Skin of body (tissue), 2 donors: ENCODE results near the gene GRB10. TPM values are rescaled to one million over a fixed set of nuclear protein-coding genes. Genes with fewer than 3 reads are reported as not detected.

Source experiments
- DNase-seq: peaks from one replicate; lab custom pipeline; 2025; lab: John Stamatoyannopoulos, UW
- total RNA-seq: library from RNA; depleted of rRNA; stranded (reverse); fragments of >200 nt; gene quantifications from one replicate; pipeline ENCODE4 v1.2.3, GENCODE V29; 2014

The GRB10 gene
- total RNA-seq, 1 donor from 2014 or later: 26.9 TPM

DNA sequence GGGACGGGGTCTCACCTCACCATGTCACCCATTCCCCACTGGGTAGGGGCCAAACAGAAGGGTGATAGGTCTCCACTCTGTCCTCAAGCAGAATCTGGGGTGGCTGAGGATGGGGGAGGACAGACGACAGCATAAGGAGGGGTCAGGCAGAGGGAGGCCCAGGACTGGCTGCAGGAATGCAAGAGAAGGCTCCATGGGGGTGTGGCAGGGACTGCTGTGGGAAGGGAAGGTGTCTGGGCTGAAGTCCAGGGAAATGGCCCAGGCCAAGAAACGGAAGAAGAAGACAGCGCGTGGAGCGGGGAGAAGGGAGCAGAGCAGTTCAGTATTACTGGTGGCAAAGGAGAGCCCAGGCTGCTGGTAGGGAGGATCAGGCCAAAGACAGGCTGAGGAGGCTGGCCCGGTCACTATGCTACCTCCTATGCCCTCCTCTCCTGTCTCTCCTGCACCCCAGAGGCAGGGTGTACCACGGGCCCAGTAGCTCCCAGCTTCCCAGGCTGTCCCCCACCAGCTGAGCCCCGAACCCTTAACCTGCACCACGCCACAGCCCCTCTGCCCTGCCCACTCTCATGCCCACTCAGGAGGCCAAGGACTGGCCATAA lies 60.9 kb downstream of the GRB10 start:
- DNase-seq: no peak

DNA sequence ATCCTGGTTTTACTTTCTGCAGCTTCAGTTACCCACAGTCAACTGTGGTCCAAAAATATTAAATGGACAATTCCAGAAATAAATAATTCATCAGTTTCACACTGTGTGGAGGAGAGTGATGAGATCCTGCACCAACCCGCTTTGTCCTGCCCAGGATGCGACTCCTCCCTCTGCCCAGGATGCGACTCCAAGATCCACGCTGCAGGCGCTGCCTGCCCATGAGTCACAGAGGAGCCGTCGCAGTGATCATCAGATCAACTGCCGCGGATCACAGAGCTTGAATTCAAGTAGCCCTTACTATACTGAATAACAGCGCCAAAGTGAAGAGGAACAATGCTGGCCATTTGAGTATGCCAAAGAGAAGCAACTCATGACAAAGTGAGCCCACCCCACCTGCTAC lies 61.5 kb downstream of the GRB10 start:
- DNase-seq: no peak

DNA sequence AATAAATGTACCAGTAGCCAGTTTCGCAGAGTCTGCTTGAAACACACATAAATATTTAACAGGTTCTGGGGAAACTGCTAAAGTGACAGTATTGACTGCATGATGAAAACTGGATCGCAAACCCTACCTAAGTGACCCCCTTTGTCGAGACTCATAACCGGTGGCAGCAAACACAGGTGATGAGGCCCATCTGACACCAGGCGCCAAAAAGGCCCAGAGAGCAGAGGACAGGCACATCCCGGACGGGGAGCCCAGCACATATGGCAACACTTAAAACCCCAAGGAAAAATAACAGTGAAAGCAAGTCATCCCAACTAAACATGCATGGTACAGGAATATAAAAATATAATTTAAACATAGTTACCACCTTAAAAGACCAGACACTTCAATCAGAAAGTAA lies 62.4 kb downstream of the GRB10 start:
- no peak for DNase-seq

DNA sequence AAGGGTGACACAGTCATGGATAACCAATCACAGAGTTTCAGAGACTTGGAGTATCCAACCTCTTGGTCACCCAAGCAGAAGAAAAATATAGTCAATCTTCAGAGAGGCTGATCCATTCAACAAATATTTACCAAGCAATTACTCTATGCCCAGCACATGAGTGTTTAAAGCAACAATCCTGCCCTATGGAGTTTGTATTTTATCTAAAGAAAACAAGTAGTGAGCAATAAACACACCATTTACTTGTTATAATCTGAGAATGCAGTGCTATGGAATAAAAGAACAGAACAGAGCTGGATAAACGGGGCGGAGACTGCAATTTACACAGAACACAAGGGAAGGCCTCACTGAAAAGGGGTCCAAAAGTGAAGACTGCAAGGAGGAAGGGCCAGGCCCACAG lies 63.8 kb downstream of the GRB10 start:
- DNase-seq: no peak

DNA sequence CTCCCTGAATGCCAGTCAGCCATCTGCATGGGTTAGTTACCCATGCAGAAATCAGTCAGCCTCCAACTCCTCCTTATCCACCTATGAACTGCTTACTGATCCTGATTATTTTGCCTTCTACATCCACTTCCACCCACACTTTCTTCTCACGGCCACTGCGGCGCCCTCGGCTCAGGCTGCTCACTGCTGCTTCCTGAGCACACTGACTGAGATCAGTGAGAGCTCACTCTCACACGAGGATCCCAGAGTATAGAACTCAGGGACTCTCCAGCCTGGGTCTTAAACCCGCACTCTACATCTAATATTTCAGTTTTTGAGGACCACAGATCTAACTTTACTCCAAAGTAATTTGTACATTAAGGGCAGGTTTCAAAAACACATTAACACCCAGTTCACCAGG lies 64.4 kb downstream of the GRB10 start:
- no peak for DNase-seq

DNA sequence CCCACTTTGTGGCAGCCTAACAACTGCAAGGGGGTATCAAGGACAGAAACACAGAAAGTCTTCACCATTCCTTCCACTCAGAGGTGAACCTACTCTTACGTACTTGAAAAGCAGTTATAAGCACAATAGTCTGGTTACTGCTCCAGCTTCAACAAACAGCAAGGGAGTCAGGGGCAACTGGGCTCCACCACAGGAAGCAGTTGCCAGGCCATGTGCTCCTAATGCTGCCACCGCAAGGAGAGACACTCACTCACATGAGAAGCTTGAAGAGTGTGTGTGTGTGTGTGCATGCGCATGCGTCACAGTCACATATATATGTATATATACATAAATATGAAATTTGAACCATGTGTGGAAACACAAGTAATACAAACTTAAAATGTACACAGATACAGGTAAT lies 65.5 kb downstream of the GRB10 start:
- DNase-seq: no peak

DNA sequence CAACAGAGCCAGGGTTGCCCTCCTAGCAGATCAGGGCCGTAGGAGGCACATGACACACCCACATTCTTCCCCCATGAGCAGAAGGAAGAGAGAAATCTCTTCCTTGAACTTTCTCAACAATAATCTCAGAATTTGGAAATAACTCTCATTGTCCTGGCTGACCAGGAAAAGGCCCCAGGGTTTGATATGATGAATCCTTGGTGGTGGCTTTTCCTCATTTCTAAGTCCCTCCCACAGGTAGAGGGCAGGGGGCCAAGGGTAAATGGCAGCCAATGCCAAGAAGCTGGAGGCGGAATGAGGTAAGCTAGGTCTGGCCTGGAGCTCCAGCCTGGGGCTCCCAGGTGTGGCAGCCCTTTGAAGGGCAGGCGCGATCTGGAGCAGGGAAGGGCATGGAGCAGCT lies 67.8 kb downstream of the GRB10 start:
- DNase-seq: no peak

DNA sequence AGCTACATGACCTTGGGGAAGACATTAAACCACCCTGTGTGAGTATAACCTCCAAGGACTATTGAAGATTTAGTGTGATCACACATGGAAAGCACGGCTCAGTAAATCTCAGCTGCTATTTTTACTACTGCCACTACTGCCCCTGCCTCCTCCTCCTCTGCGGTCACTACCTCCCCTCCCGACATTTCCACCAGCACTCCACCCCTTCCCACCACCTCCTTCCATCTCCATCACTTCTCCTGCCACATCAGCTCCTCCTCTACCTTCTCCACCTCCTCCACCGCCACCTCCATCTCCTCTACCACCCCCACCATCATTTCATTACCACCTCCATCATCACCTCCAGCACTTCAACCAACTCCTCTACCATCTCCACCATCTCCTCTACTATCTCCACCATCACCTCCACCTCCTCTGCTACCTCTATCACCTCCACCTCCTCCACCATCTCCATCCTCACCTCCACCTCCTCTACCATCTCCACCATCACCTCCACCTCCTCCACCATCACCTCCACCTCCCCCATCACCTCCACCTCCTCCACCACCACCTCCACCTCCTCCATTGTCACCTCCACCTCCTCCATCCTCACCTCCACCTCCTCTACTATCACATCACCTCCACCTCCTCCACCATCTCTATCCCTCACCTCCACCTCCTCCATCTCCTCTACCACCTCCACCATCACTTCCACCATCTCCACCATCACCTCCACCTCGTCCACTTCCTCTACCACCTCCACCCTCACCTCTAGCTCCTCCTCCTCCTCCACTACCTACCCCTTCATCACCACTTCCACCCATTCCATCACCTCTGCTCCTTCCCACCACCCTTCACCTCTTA lies 69.4 kb downstream of the GRB10 start:
- no peak for DNase-seq

DNA sequence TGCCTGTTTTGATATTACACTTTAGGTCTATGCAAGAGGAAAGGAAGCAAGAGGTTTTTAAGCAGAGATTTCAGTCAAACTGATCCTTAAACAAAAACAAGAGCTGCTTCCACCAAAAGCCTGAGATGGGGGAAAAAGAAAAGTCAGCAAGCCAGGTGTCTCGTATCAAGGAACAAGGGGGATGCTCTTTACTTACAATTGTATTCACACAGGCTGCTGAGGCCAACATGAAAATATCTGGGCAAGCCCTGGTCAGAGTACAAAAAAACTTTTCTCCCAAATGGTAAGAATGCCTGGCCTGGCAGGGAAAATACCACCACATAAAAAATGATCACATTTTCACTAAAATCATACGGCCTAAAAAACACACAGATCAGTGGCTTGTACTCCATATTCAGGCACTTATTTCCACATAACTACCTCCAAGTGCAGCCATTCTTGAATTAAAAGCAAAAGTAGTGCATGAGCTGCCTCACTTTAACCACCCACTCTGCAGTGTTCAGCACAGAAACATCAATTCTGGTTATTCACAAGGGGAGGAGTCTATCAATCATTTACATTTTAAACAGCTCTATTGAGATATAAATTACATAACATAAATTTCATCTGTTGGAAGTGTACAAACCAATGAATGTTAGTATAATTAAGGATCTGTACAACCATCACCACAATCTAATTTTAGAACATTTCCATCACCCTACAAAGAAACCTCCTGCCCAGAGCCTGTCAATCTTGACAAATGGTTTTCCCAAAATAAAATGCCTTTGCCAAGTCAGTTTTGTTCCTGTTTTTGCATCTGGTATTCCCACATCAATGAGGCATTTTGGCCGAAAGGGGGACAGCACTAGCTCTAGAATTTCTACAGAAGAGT lies 70.2 kb downstream of the GRB10 start:
- DNase-seq: no peak

DNA sequence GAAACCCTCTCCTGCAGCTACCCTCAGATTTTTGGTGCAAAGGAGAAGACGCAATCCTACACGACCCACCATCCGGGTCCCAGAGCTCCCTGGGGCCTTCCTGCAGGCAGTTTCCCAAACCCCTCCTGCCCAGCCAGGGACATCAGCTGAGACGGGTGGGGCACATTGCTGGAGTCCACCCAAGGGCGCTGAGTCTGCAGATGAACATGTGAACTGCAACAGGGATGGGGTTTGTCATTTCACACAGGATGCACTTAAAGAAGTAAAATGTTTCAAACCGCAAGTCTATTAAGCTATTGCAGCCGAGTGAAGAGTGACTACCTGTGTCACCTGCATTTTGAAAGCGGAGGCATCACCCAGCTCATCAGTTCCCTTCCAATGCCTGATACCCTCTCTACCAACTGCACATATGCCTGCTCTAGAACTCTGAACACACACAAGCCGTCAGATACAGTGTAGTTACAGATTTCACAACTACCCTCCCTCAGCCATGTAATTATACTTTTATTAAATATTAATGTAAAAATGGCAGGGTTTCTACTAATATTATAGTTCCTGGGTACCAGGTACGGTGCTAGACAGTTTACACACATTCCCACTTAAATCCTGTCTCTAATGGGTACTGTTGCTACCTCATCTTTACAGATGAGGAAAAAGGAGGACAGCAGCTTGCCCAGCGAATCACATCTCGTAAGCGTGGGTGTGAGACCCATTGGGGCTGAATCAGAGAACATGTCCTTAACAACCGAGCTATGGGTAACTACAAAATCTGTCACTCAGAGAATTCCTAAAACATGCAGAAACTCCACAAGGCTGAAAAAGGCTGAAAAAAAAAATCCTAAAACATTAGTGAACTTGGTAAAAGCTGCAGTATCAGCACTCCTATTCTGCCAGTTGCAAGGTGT lies 71.2 kb downstream of the GRB10 start:
- DNase-seq: no peak

DNA sequence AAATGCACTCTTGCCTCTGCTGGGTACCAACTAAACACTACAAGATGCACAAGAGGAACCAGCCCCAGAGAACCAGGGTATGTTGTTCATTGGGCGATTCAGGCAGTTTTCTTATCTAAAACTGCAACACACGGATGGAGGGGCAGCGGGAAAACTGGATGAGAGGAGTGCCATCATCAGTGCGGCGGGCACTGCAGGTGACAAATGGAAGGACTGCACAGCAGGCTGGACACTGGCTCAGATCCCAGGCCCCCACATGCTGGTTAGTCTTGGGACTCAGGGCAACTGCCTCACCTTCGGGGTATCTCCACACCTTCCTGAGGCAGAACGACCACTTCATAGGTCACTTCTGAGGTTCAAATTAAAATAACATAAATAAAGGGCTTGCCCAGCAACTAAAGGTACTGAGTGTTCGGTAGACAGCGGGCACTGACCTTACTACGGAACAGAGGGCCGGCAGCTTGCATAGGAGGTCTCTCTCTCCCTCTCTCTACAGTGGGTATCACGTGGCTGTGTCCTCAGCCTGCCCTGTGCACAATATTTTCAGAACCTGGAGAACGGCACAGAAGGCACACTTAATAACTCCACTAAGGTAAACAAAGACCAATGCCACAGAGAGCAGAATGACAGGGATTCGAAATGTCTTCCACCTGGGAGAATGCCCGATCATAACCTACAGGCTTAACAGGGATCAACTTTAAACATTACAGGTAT lies 72.1 kb downstream of the GRB10 start:
- DNase-seq: no peak

DNA sequence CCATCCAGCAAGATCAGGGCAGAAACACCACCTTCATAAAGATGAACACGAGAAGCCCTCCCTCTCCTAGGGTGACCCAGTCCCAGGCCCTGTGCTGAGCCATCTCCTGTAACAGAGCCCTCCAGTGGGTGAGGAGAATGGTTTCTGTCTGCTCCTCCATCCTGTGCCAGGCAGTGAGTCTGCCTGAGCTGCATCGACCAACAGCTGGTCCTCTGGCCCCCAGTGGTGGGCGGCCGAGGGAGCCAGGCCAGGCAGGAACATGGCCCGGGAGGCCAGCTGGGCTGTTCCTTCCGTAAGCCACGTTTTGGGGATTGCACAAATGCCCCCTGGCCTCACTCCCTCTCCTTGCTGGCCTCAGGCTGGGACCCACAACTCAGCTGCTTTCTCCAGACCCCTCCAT lies 73.5 kb downstream of the GRB10 start:
- DNase-seq: no peak

DNA sequence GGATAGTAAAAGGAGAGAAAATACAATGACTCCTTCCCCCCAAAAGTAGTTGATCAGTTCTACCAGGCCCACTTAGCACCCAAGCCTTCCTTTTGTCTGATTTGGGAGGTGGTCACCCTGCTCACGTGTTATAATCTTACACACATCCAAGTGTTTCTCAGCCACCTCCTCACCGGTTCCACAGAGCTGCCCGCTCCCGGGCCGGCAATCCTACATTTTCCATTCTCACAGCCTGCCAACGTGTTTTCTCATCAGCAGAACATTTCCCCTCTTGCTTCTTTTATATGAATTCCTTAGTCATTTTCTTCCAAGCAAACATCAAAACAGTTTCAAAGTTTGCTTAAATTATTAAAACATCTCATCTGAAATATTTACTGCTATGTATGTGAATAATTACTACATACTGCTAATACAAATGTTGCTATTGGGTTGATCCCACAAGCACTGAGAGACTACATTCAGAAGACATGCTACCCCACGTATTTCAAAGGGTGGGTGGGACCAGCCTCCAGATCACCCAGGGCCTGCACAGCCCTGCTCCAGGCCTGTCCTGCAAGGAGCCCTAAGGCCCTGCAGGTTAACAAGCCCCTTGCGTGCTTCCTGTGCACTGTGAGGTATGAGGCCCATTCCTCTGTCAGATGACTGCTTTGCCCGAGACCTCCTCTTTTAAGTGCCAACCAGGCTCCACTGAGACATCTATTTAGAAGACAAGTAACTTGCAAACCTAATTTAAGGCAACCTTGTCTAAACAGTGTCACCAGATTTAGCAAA lies 75.3 kb downstream of the GRB10 start:
- DNase-seq: no peak

DNA sequence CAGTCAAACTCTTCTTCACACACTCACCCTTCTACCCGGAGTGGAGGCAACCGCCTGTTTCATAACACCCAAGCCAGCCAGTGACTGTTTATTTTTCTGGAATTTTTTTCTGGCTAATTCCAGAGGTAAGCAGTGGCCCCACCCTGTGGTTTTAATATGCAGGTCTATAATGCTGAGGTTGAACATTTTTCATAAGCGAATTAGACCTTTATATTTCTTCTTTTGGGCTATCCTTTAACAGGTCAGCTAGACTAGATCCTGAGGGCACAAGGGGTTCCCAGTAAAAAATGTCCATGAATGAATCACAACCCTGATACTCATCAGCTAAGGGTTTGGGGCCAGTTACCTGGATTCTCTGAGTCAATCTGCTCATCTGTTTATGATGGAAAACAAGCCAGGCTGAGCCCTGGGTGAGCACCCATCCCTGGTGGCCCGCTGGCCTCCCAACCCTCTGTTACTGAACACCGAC lies 76.2 kb downstream of the GRB10 start:
- DNase-seq: no peak

DNA sequence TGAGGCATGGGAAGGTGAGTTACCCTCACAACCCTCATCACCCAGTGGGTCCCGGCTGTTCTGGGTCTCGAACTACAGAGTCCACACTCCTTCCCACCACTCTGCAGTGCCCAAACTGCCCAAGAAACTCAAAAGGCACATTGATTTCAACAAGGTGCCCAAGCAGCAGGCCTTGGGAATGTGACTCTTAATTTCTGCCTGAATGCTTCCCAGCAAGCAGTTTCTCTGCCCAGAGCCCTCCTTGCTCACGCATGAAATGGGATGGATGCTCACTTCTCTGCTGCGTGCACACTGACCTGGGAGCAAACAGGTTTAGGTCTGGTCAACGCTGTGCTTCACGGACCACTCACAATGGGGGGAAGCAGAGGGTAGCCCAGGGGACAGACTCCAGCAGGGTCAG lies 77.9 kb downstream of the GRB10 start:
- no peak for DNase-seq

DNA sequence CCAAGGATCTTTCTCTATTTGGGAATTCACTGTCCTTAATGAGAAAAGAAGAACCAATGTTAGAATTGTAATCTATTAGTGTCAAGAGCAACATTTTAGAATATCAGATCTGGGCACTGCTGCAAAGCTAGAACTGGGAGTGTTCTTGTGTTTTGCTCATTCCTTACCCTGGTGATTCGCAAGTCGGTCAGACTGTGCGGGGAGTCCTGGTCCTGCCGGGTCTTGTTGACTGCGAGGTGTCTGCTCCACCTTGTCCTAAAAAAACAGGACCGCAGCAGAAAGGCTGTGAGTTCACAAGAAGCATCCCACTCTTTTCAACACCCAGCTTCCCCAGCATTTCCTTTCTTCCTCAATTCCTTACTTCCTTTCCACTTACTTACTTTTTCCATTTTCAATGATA lies 79.0 kb downstream of the GRB10 start:
- DNase-seq: no peak

DNA sequence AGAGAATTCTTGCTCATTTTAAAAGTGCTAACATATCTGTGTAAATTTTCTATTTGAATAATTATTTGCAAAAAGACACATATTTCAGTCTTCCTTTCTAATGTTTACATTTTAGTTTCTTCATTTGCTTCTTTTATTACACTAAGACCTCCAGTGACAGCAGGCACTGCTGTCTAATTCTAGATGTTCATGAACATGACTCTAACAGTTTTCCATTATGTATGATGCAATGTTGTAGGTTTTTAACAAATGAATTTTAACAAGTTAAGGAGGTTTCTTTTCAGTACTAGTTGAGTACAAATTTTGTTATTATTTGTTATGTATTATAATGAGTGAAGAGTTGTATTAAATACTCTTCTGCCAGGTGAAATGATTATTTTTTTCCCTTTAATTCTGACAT lies 83.6 kb downstream of the GRB10 start:
- DNase-seq: no peak

DNA sequence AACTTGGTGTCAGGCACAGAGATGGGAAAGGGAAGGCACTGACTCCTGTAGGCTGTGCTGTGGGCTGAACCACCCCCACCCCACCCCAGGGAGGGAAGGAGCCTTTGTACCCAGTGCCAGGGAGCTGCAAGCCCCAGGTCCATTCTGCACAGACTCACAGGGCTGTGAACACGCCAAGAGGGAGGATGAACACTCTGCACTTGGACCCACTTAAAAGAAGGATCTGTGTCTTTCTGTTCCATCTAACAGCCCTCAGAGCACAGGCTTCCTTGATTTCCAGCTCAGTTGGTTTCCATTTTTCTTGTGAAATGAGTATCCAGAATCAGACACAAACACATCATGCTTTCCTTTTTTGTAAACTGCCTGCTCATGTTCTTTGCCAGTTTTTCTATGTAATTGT lies 84.9 kb downstream of the GRB10 start:
- DNase-seq: no peak

DNA sequence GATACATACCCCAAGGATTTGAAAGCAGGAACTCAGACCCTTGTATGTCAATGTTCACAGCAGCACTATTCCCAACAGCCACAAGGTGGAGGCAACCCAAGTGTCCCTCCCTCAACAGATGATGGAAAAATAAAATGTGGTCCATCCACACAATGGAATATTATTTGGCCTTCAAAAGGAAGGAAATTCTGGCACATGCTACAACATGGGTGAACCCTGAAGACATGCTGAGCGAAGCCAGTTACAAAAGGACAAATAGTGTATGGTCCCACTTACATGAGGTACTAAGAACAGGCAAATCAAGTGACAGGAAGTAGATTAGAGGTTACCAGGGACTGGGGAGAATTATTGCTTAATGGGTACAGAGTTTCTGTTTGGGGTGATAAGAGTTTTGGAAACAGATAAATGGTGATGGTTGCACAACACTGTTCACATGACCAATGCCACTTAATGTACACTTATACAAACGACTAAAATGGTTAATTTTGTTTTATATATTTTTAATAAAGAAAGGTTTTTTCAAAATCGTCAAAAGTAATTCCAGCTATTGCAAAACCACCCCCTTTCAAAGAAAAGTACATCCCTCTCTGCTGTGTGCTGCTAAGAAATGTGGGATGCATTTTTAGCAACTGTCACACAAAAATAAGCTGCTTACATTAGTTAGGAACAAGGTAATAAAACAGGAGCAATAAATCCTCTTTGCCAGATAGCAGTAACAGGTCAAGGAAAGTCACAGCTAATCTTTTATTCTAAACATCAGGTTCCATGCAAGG lies 85.7 kb downstream of the GRB10 start:
- no peak for DNase-seq
